GM18861 (cell line): ENCODE results near the gene ACO2.
A peak's percentile ranks its signal among the peaks of the same experiment; 100 is the strongest.
"Not testable (repeated sequence)": the region's sequence is repeated elsewhere in the genome, so short reads cannot be mapped to it uniquely, and the experiment has no call there.

Experiments used
- ATAC-seq: cut with Tn5 transposase; IDR thresholded peaks from one replicate; pipeline ENCODE4 v1.9.1; 2021; ENCODE audit not compliant: unreplicated experiment

ACO2 gene

DNA sequence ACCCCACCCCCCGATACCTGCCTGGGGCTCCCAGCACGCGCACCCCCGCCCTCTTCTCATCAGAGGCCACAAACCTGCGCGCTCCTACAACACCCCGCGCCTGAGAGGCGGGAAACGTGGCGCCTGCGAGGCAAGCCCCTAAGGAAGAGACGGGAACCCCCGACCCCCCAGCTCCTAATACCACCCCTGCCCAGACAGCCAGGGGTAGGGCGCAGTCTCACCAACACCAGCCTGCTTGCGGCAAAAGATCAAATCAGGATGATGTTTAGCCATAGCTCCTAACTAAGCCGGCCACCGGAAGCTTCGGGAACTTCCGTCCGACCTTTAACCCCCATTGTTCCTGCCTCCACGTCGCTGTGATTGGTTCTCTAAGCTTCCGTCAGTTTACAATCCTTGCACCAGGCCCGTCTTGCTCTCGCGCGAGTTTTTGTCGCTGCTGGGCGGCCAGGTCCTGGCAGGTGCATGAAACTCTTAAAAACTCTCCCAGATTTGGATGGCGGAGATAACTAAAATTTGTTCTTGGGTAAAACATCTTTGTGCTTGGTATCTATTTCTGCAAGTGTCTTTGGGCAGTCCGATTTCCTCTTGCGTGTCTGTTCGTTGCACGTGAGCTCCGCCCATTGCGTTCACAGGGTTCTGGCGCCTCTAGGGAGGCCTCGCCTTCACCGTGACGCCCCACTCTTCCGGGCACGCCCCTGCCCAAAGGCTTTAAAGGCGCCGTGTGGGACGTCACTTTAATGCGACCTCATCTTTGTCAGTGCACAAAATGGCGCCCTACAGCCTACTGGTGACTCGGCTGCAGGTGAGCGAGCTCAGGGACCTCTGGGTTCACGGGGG is at the start of gene ACO2, which contains the start of gene PHF5A:
TSS of gene ACO2 (plus strand) at position 737 of the 837 bp plus-strand sequence. CDS start at position 767, 30 bp downstream.
TSS of gene PHF5A (minus strand) at position 312 of the 837 bp plus-strand sequence. CDS start at position 273, 39 bp downstream.
- peak; percentile 74 for ATAC-seq

- ATAC-seq = no peak
Observed at GRCh38 chr22:41425660-41426365, 43.1 kb upstream of the ACO2 start.

DNA sequence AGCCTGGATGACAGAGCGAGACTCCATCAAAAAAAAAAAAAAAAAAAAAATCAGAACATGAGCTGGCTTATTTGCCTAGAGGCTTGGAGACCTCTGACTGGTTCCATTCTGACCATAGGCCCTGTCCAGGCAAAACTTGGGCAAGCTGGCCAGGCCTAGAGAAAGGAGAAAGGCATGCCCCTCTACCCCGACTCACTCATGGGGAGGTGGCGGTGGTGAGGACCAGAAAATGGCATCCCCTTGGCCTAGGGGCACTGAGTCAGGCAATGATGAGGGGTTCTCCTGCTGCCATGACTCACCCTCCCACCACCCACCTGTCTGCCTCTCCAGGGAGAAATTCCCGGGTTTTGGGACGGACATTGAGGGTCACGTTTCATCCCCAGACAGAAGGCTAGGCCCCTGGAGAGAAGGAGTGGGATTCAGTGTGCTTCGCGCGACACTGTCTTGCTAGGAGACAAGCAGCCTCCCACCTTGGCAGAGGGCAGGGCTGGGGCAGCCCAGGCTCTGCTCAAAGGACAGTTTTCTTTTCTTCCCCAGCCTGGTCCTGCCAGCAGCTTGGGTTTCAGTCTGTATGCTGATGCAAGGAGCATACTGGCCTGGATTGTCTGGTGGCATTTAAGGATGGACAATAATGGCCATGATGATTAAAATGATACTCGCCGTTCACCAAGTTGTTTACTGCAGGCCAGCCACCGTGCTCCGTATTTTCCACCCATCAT is 39.5 kb upstream of the ACO2 start:
- no peak for ATAC-seq

DNA sequence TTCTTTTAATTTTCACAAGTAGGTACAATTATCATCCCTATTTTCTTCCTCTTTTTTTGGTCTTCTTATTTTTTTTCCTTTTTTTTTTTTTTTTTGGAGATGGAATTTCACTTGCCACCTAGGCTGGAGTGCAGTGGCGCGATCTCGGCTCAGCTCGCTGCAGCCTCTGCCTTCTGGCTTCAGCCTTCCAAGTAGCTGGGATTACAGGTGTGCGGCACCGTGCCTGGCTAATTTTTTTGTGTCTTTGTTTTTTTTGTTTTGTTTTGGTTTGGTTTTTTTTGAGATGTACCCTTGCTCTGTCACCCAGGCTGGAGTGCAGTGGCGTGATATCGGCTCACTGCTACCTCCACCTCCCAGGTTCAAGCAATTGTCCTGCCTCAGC is 39.0 kb upstream of the ACO2 start:
- no peak for ATAC-seq

- ATAC-seq = no peak
Observed at GRCh38 chr22:41431656-41432055, 37.3 kb upstream of the ACO2 start.

DNA sequence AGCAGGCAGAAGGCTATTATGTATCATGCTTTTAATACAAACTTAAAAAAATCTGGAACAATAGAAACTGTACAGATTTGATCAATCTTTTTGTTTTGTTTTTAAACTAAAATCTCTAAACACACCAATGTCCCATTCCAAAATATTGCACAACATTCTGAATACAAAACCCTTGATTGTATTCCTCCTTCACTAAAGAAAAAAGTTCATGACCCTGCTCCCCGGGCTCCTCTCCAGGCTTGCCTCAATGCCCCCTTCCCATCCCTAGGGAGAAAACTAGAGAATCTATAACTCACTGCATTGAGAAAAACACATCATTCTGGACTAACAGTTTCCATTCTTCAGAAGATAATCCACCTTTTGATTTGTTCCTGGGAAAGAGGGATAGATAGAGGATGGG is 35.4 kb upstream of the ACO2 start:
- ATAC-seq = not testable (repeated sequence)

- ATAC-seq = not testable (repeated sequence)
Observed at GRCh38 chr22:41434361-41435003, 34.4 kb upstream of the ACO2 start.

- ATAC-seq = no peak
Observed at GRCh38 chr22:41435560-41435959, 33.4 kb upstream of the ACO2 start.

- ATAC-seq = no peak
Observed at GRCh38 chr22:41436322-41437113, 32.4 kb upstream of the ACO2 start.

DNA sequence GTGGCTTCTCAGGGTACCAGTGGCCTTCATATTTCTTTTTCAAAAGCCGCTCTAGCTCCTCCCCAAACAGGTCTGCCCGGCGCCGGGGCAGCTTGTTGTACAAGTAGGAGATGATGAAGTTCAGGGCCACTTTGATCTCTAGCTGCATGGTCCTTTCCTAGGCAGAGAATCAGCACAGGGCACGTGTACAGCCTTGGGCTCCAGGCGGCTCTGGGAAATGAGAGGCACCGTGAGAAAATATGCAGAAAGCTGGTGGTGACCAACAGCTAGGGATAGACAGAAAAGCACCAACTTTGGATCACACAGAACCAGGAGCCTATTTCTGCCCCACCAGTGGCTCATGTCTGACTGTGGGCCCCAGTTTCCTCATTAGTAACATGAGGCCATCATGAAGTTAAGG is 31.7 kb upstream of the ACO2 start:
- no peak for ATAC-seq

DNA sequence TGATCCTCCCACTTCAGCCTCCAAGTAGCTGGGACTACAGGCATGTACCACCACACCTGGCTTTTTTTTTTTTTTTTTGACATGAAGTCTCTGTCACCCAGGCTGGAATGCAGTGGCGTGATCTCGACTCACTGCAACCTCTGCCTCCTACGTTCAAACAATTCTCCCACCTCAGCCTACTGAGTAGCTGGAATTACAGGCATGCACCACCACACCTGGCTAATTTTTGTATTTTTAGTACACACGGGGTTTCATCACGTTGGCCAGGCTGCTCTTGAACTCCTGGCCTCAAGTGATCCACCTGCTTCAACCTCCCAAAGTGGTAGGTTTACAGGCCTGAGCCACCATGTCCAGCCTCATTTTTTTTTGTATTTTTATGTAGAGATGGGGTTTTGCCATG is 28.4 kb upstream of the ACO2 start:
- ATAC-seq = not testable (repeated sequence)

GRCh38 chr22:41442240-41442792 is 26.6 kb upstream of the ACO2 start:
- no peak for ATAC-seq

DNA sequence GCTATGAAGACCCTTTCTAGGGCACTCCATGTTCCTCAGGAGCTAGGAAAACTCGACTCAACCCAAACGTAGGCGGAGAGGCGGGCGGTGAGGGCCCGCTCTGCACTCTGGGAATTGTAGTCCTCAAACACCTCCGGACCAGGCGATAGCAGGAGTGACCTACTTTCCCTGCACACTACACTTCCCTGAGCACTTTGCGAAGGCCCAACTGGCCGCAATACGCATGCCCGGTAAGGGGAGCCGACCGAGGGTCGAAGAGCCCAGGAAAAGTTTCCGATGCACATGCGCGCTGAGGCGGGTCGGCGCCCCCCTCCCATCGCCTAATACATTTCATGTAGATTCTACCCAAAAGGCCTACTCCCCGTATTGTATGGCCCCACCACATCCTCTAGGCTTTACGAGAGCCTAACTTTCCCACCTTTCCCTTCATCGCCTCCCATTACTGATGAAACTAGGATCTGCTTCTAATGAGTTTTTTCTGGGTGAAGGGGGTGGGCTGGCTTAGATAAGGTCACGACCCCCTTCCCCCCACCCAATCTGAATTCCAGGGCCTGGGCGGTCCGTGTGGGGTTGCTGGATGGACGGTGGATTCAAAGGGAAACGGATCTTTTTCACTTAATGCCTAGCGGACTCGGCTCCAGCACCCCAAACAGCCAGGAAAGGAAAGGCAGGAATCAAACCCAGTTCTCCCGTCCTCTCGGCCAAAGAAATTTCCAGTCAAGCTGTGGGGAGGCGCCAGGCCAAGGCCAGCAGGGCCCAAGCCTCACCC is 24.4 kb upstream of the ACO2 start:
- peak; percentile 47 for ATAC-seq

DNA sequence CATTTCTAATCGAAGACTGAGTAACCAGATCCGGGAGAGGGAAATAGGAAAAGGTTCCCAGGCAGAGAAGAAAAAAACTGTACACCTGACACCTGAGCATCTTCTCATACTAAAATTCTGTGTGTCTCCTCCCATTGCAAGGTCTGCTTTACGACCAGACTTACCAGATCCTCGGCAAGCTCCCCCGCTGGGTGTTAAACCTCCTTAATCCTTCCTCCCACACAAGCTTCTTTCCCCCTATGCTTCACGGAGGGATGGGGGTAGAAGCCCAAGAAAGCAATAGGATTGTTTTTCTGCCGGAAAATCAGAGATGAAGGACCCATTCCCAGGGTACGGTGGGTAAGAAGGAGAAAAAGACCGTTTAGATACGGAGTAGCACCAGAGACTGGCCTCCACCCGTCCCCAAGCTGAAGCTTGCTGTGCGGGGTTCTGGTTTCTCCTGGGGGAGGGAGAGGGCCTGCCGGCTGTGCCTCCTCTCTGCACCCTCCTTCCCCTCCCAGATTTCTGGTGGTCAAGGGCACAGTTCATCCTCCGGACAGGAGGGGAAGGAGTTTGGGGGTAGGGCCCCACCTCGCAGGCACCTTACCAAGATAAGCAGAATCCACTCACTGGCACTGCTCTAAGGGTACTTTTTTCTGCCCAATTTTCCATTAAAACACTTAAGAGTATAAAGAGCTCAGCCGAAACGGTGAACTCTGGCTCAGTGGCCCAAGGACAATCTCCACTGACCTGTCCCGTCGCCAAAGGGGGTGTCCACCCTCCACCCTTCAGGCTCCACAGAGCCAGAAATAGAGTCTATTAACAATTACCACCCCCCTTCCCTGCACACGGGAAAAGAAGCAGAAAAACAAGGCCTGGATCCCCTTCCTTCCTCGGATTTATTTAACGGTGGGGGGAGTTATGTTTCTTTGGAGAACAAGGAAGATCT is 23.5 kb upstream of the ACO2 start:
- ATAC-seq = no peak

DNA sequence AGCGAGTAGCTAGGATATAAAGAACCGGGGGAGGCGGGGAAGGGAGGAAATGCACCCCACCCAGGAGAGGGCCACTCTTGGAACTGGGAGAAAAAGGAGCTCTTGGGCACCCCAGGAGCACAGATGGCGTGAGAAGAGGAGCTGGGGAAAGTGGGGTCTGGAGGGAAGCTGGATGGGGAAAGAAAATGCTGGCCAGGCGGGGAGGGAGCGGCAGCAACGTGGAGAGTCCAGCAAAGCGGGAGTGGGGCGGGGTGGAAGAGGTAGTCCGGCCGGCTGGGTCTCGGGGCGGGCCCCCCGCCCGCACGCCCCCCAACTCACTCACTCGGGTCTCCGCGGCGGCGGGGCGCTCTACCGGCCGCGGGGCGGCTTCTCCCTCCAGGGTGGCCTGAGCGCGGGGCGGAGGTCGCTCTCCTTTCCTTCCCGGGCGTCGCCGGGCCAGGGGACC is 22.8 kb upstream of the ACO2 start:
- ATAC-seq = no peak

DNA sequence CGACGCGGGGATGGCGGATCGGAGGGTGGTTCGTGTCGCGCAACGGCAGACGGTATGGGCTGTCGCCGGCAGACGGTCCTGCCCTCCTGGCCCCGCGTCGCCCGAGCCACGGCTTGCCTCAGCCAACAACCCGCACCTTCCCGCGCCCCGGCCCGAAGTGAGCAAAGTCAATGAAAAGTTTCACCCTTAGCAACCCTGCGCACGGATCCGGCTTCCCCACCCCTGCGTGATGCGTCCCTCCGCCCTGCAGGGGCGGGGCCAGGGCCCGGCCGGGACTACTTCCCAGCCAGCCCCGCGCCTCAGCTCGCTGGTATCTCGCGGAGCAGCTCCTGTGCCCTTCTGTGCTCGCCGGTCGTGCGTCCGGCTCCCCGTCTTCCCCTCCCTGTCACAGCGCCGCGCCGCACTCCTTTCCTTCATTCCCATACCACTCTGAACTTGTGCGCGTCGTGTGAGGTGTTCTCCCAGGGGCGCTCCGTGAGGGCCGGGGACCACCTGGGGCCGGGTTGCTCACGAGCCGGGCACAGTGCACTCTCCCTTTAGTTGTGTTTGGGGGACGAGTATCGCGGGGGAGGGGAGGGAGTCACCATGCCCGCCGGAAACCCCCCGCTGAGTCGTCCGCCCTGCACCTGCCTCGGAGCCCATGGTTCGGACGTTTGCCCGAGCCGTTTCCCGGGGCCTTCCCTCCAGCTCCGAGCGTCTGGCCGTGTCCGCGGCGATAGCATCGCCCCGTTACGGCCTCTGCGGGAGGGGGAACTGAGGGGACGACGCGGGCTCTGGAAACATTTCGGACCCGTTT is 22.1 kb upstream of the ACO2 start, which contains the start of gene TOB2:
TSS of gene TOB2 (minus strand) at position 163 of the 796 bp plus-strand sequence. CDS start 9,456 bp downstream, outside the sequence.
- ATAC-seq = peak; percentile 37
